ENCODE measurements around the gene HDAC10. TPM values are rescaled to one million over a fixed set of nuclear protein-coding genes. Genes with fewer than 3 reads are reported as not detected.

The HDAC10 gene
- total RNA-seq, 1 experiment from 2014 or later, result 62.6 TPM

DNA sequence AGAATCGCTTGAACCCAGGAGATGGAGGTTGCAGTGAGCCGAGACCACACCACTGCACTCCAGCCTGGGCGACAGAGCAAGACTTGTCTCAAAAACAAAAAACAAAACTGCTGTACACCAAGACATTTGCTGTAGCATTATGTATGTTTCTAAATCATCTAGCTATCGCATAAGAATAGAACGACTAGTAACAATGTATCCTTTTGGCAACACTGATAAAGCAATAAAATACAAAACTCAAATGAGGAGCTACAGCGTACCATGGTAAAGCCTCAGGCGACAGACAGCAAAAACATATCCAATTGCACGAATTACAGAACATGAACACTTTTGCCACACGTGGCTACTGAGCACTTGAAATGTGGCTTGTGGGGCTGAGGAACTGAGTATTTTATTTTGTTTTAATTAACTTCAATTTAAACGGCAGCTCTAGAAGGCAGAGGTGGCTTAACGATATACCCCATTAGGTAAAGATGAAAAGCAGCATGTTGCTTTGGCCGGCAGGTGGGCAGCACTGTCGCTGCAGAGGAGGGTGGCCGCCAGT is 8.6 kb downstream of the HDAC10 start:
- DNase-seq (ENCODE audit: low spot score), result no peak

DNA sequence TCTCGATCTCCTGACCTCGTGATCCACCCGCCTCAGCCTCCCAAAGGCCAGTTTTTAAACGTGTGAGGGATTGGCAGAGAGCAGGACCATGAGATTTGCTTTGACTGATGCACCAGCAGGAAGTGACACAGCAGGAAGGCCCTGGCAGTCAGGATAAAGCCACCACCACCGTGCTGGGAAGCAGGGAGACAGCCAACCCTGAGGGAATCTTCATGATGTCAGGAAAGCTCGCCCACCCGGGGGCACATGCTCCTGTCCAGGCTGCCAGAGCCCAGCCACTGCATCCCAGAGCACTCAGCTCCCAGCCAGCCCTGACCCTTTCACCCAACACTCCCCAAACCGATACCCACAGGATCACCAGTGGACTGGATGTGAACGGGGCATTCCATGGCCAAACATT is 12.3 kb downstream of the HDAC10 start:
- no peak for DNase-seq (ENCODE audit: low spot score)

DNA sequence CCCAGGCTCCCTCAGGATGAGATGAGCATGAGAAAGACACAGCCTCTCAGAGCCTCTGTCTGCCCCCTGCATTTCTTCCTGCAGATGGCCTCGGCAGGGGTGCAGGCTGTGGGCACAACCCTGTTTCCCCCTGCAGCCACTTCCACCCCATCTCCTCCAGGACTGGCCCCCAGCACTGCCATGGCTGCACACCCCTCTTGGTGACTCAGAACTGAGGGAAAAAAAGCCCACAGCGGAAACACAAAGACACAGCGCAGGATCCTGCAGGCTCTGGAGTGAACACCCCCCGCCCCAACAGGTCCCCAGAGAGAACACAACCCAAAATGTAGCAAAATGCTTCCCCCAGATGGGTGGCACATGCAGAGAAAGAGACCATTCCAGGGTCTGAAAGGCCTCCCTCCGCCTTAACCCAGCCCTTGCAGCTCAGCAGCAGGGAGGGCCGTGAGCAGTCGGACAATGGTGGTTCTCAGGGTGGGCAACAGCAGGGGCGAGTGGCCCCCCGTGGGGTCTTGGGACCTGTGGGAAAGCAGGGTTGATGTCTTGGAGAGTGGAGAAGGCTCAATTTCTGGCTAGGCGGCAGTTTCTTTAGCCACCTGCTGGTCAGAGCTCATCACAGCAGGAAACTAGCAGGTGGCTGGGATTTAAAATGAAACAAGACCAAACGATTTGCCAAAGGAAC is 14.2 kb downstream of the HDAC10 start:
- peak; percentile 27 for DNase-seq (ENCODE audit: low spot score)

DNA sequence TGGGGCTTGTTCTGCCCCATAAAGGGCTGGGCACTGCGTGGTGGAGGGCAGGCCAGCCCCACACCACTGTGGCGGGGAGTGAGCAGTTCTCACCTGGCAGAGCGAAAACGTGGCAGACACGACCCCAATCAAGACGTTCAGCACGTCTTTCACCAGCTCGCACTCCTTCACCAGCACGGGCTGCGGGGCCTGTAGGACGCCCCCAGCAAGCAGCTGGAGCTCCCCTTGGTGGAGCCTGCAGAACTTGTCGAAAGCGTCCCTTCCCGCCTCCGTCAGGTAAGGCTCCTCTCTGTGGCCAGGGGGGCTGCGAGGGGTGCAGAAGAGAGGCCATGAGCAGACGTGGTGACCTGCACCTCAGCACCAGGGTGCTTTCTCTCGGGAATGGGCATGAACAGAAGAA is 17.8 kb downstream of the HDAC10 start:
- DNase-seq (ENCODE audit: low spot score), result no peak

DNA sequence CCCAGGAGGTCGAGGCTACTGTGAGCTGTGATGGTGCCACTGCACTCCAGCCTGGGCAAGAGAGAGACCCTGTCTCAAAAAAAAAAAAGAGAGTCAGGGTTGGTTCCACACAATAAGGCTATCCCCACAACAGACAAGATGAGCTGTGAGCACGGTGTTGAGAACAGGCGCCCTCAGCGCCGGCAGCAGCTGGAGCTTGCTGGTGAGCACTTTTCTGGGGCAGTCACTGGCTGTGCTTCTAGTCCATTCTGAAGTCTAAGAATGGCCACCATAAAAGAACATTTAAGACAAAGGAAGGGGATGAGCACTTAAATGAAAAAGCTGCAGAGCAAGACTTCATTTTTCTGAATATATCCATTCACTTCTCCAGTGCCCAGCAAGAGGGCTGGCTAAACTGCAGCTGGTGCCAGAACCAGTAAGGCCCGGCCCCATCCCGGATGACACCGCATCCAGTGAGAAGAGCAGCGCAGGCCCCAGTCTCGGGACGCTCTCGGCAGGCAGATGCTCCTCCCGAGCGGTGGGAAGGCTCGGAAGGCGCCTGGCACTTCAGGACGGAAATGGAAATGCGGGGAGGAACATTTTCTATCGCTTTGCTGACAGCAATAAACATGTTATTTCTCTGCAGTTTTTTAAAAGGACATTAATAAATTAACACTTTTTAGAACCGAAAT is 18.4 kb downstream of the HDAC10 start:
- DNase-seq (ENCODE audit: low spot score), result no peak

DNA sequence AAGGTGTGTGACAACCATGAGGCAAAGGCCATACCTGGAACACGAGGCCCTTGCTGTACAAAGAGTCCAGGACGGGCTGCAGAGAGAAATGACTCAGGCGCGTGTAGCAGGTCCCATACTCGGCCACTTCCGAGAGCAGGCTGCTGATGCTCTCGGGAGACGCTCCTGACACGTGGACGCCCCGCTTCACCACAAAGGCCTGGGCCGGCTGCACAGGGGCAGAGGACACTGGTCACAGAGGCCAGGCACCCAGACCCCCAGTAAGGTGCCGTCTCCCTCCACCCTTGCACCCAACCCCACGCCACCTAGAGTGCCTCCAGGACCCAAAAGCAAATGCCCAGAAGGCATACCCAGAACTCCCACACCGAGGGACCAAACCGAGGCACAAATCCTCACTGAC is 21.7 kb downstream of the HDAC10 start:
- DNase-seq (ENCODE audit: low spot score), result no peak

DNA sequence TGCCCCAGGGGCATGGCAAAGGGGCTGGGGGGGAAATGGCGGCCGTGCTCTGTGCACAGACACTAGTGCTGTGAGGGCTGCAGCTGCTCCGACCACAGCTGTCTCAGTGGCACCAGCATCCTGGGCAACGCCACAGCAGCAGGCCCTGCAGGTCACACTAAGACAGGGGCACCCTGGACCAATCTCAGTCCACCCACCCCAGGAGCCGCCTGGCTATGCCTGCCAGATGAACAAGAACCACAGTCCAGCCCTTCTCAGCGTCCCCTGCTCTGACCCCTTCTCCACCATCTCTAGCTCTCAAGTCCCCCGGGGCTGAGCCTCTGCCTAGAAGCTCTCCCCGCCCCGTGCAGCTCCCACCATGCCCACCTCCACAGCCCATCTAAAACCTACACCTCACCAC is 22.7 kb downstream of the HDAC10 start:
- DNase-seq (ENCODE audit: low spot score), result no peak

DNA sequence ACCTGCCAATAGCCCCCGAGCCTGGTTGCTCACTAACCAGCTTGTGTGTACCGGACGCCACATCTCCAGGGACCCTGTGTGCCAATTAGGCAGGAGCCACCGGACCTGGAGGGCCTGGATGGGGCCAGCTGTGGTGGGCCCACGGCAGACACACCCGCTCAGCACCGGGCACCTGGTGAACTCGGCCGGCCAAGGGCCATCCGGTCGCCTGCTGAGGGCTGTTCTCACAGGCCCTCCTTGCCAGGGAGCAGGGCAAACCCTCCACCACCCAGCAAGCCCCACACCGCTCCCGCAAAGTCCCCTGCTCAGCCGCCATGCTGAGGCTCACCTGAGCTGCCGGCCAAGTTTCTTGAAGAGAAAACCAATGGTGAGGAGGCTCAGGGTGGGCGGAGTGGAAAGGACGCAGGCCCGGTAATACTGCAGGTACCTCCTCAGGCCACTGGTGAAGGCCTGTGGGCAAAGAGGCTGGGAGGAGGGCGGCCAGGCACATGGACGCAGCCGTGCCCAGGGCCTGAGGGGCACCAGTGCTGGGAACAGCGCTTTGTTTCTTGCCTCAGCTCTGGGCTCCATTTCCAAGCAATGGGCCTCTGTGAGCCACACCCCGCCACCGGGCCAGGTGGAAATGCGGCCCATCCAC is 23.4 kb downstream of the HDAC10 start:
- DNase-seq (ENCODE audit: low spot score), result no peak

DNA sequence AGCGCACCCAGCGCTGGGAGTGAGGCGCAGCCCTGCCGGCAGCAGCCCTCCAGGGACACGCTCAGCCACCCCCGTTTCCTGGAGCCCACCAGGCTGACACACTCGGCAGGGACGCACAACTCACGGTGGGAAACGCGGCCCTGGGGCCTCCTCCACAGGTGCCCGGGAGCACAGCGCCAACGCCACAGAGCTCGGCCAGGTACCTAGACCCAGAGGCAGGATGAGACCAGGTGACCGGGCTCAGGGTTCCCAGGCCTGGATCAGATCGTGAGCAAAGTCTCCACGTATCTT is 24.2 kb downstream of the HDAC10 start:
- no peak for DNase-seq (ENCODE audit: low spot score)

DNA sequence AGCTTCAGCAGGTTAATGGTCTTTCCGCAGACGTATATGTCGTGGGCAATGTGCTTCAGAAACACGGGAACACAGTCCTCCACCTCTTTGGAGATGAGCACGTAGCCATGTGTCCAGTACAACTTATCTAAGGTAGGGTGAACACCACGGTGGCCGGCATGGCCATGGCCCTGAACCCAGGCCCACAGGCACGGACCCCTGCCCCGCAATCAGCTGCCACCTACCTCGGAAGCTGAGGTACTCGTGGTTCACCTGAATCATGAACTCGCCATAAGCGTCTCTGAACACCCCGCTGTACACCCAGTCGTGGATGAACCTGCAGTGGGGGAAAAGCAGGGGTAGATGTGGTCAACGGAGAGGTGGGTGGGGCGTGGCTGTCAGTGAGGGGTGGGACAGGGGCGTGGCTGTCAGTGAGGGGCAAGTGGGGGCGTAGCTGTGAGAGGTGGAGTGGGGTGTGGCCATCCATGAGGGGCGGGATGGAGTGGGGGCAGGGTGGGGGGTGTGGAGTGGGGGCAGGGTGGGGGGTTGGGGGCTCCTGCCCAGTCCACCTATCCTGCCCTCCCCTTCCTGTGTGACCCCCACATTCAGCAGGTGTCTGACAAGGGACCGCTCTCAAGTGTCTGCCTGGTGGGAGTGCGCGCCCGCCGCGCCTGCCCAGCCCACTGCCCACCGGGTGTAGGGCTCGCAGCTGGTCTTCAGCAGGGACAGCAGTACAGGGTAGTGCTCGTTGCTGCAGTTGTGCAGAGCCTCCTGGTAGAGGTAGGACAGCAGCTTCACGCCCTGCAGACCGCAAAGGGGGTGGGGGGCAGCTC is 24.8 kb downstream of the HDAC10 start:
- DNase-seq (ENCODE audit: low spot score), result no peak

DNA sequence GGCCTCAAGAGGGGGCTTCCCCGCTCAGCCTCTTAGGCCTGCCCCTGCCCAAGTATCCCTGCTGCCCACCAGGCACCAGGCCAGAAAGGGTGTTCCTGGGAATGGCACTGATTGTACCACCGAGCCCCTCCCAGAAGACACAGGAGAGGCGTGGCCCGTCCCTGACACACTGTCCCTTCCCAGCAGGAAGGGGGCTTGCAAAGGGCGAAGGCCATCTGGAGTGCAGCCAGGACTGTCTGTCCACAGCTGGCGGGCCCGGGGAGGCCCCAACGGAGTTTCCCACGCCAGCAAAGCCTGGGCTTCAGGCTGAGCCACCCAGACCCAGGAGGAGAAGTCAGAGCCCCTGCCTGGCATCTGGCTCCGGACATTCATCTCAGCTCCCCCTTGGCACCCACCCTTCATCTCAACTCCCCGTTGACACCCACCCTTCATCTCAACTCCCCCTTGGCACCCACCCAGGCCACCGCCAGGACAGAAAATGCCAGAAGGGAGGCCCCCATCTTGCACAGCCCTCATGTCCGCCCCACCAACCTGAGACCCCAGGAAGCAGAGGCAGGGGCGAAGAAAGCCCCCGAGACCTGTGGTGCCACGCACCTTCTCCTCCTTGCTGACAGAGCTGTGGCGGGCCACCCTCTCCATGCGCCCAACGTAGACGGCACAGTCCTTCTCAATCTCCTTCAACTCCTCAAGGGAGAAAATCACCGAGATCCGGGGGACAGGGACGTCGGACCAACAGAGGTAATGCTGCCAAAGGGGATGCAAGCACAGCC is 25.7 kb downstream of the HDAC10 start:
- no peak for DNase-seq (ENCODE audit: low spot score)

DNA sequence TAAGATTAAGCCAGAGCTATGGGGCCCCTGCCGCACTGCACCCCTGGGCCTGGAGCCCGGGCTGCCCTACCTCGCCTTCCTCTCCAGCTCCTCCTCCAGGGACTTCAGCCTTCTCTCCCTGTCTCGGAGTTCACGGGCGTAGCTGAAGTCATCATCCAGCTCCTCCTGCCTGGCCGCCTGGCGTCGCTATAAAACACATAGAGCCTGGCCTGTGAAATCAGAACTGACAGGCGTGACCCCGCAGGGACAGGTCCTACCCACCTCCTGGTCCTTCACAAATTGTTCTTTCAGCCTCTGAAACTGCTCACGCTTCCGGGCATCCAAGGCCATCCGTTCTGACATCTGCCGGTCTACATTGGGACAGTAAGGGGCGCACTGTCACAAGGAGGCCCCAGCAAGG is 27.0 kb downstream of the HDAC10 start:
- no peak for DNase-seq (ENCODE audit: low spot score)

DNA sequence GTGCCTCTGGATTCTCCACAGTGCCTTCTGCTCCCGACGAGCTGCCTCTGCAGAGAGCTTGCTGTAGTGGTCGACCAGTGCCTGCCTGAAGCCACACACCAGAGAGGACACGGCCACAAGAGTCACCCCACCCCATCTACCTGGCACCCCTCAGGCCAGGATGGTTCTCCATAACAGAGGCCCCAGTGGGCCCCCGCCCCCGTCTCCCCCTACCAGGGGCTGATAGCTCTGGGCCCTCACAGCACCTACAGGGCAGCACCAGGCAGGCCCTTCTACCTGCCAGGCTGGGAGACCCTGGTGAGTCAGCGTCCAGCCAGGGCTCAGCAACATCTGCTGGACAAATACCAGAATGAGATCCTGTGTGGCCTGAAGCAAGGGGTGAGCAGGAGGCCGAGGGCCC is 28.6 kb downstream of the HDAC10 start:
- no peak for DNase-seq (ENCODE audit: low spot score)

DNA sequence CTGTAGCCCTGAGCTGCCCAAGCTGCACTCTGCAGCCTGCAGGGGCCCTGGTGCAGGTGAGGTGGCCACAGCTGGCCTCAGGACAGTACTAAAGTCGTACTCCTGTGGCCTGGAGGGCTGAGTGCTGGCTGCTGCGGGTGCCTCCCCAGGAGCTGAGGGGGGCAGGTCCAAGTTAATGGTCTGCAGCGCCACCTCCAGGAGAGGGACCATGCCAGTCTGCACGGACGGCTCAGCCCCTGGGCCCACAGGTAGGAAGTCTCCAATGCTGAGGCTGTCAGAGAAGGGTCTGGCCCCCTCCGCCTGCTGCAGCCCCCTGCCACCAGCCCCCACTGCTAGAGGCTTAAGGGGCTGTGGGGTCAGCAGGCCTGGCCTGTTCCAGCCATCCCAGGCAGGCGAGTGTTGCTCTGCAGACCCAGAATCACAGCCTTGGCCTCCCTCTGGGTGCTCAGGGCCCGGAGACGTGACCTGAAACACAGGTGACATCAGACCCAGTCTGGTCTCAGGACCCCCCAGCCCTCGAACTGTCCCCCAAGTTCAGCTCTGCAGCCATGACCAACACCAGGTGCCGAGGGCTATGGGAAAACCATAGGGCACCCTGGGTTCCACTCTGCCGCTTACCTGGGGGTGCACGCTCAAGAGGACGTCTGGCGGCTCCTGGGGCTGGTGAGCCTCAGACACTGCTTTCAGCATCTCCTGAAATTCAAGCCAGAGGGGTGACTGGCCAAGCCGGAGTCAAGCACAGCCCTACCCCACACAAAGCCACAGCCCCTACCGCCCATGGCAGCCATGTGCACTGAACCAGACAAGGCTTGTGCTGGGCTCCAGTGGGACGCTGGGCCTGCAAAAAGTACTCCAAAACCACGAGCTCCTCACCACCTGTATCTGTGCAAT is 29.4 kb downstream of the HDAC10 start:
- DNase-seq (ENCODE audit: low spot score), result no peak

DNA sequence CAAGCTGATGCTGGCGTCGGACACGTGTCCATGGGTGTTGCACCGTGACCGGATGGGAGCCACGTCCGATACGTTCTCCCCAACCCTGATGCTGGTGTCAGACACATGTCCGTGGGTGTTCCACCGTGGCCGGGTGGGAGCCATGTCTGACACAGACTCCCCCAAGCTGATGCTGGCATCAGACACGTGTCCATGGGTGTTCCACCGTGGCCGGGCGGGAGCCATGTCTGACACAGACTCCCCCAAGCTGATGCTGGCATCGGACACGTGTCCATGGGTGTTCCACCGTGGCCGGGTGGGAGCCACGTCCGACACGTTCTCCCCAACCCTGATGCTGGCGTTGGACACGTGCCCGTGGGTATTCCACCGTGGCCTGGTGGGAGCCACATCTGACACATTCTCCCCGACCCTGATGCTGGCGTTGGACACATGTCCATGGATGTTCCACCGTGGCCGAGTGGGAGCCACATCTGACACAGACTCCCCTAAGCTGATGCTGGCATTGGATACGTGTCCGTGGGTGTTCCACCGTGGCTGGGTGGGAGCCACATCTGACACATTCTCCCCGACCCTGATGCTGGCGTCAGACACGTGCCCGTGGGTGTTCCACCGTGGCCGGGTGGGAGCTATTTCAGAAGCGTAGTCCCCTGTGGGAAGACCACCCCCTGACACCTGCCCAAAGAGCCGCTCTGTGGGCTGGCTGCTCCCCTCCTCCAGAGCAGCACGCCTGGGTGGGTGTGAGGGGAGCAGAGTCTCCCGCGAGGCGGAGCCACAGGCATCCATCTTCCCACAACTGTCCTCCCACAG is 30.3 kb downstream of the HDAC10 start:
- DNase-seq (ENCODE audit: low spot score), result no peak

DNA sequence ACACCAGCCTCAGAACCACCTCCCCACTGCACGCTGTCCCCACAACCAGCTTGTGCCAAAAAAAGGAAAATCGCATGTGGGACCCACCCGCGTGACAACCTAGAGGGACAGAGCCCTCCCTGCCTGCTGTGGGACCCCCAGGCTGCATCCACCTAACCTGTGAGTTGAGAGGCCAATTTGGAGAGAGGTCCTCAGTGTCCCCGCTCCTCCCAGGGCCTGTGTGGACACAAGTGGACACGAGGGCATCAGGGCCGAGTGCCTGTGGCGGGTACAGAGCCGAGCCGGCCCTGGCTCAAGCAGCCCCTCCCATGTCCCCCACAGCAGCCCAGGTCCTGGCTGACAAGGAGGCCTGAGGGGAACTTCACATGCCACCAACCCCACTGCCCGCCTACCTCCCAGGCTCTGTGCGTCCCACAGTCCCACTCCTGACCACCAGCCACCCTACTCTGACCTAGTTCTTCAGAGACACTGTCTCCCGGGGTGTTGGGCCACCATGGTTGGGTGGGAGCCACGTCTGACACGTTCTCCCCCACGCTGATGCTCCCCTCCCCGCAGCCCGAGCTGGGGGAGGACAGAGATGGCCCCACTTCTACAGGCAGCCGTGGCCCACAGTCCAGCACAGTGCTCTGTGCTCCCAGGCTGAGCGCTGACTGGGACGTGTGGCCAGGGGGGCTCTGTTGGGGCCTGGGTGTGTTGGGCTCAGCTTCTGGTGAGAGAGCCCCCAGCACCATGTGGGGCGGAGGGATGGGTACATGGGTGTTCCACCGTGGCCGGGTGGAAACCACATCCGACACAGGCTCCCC is 31.1 kb downstream of the HDAC10 start:
- no peak for DNase-seq (ENCODE audit: low spot score)

DNA sequence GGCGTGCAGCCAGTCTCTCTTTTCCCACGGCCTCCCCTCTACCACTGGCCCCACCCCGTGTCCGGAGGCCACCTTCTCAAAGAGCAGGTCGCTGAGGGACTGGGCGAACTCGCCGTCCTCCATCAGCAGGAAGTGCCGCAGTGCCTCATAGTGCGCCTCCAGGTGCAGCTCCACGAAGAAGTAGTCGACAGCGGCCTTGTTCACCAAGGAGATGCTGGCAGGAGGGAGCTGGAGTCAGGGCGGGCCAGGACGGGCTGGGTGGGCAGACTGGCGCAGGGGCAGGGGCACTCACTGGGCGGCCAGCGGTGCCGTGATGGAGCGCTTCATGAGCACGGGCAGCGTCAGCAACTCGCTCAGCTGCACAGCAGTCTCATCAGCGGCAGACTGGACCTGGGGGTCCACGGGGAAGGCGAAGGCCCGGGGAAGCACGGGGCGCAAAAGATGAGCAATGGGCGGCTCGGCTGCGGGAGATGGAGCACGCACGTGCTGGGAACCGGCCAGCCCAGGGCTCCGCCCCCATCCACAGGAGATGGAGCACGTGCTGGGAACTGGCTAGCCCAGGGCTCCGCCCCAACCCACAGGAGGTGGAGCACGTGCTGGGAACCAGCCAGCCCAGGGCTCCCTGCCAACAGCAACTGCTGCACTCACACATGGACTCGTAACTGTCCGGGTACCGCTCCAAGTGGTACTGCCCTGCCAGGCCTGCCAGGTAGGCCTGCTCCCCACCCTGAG is 31.9 kb downstream of the HDAC10 start:
- peak; percentile 43 for DNase-seq (ENCODE audit: low spot score)

Data from HT-29 (cell line).